Activated CD4-positive, alpha-beta T cell treated with anti-CD3 and anti-CD28 coated beads, Interleukin-2, amount 10 ng/mL, durations not matched to agents 7 days and 5 days (primary cell): Measurements from ENCODE around the gene MCRS1. TPM values are rescaled to one million over a fixed set of nuclear protein-coding genes. Genes with fewer than 3 reads are reported as not detected.
A peak's percentile ranks its signal among the peaks of the same experiment; 100 is the strongest.

Experiments used
- CTCF ChIA-PET: fragments of 350-600 bp; sonication (Branson Sonifier 250); formaldehyde crosslinking; loops from one replicate; lab custom pipeline; 2021; ENCODE audit warnings: antibody characterized with exemption; lab: Charles Lee
- POLR2A ChIA-PET: fragments of 350-600 bp; sonication (Branson Sonifier 250); formaldehyde crosslinking; loops from one replicate; lab custom pipeline; 2021; ENCODE audit warnings: antibody characterized with exemption; lab: Charles Lee
- DNase-seq: peaks from one replicate; pipeline ENCODE4 v3.0.0-alpha.2; 2020
- H3K27ac Mint-ChIP-seq: one replicate; pipeline ENCODE4 v1.8.0; 2021; ENCODE audit warnings: mild to moderate bottlenecking, moderate library complexity, mixed read lengths
- H3K27me3 Mint-ChIP-seq: one replicate; pipeline ENCODE4 v1.8.0; 2021; ENCODE audit warnings: mixed read lengths
- H3K36me3 Mint-ChIP-seq: one replicate; pipeline ENCODE4 v1.8.0; 2021; ENCODE audit warnings: low read depth, mixed read lengths
- H3K4me1 Mint-ChIP-seq: one replicate; pipeline ENCODE4 v1.8.0; 2021; ENCODE audit warnings: mixed read lengths
- H3K4me3 Mint-ChIP-seq: one replicate; pipeline ENCODE4 v1.8.0; 2021; ENCODE audit warnings: mild to moderate bottlenecking, moderate library complexity, mixed read lengths
- H3K9me3 Mint-ChIP-seq: one replicate; pipeline ENCODE4 v1.8.0; 2021; ENCODE audit warnings: mixed read lengths
- total RNA-seq, 2 experiments: library from RNA; stranded (reverse); gene quantifications; one replicate each; pipeline ENCODE4 v1.2.3, GENCODE V29; 2021

The MCRS1 gene
- total RNA-seq, 2 experiments from 2014 or later: 85.3 to 89.2 TPM

DNA sequence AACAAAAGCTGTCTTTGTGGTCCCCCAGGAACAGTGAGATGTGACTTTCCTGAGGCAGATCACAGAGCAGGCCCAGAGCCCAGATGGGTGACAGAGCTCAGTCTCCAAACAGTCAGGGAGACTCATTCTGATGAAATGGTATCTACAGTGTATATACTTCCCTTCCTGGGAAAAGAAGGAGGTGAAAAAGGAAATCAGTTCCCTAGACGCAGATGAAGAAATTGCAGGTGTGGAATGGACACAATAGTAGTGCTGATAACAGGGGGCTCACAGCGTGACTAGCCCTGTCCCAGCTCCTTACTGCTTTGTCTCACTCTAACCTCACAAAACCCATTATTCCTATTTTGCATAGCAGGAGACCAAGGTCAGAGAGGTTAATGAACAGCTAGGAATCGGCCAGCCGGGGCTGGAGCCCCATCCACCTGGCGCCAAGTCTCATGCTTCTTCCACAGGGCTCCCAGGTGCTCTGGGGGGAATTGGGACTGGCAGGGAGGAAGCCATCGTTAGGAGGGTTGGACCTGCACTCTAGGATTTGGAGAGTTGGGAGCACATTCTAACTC, 17.2 kb downstream of the MCRS1 start:
- Mint-ChIP-seq H3K9me3 (no peaks in the 10 kb centered on the region), H3K27me3 (peaks cover 23% of the 10 kb centered on the region), H3K4me1 (peaks cover 7% of the 10 kb centered on the region), H3K36me3 (no peaks in the 10 kb centered on the region), H3K4me3 (no peak overlapping the region), H3K27ac (no peak overlapping the region)
- POLR2A ChIA-PET: no interaction called here
- CTCF ChIA-PET: interaction anchor here (0.8 to 1.9 kb wide), 4 partner anchors 28 to 213 kb away, joined by 3 to 7 read pairs (median 4); no protein-coding TSS in a partner anchor
- DNase-seq: no peak

DNA sequence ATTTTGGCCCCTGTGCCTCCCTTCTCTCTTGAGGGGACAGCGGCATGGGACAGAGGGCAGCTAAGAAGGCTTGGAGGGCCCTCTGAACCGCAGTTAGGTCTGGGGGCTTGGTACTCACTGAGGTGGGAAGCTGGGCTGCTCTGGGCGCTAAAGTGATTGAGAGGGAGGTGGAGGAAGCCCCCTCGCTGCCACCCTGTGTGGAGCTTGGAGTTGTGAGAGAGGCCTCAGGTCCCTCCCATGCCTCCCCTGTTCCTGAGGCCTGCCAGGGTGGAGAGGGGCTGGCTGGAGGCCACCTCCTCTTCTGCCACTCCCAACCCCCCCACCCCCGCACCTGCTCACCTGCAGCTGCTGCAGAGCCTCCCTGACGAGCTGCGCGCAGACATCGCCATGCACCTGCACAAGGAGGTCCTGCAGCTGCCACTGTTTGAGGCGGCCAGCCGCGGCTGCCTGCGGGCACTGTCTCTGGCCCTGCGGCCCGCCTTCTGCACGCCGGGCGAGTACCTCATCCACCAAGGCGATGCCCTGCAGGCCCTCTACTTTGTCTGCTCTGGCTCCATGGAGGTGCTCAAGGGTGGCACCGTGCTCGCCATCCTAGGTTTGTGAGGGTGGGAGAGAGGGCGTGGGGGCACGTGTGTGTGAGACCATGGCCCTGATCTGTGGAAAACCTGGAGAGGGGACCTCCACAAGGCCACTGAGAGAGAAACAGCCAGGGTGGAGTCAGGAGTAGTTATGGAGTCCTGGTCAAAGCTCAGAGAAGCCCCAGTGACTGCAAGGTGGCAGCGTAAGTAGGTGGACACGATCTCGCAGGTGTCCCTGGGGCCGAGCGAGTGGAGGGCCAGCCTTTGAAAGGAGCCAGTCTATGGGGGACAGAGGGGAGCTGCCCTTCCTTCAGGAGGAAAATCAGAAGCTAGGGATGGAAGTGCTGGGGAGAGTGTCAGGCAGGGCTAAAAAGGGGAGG, 17.9 kb downstream of the MCRS1 start:
- Mint-ChIP-seq H3K4me3 (no peak overlapping the region), H3K27me3 (peaks cover 24% of the 10 kb centered on the region), H3K36me3 (no peaks in the 10 kb centered on the region), H3K27ac (no peak overlapping the region), H3K9me3 (no peaks in the 10 kb centered on the region), H3K4me1 (peaks cover 7% of the 10 kb centered on the region)
- ChIA-PET CTCF (interaction anchor here (0.6 to 1.9 kb wide), 4 partner anchors 13 to 212 kb away, joined by 3 to 7 read pairs (median 3); no protein-coding TSS in a partner anchor), POLR2A (no interaction called here)
- DNase-seq: no peak

DNA sequence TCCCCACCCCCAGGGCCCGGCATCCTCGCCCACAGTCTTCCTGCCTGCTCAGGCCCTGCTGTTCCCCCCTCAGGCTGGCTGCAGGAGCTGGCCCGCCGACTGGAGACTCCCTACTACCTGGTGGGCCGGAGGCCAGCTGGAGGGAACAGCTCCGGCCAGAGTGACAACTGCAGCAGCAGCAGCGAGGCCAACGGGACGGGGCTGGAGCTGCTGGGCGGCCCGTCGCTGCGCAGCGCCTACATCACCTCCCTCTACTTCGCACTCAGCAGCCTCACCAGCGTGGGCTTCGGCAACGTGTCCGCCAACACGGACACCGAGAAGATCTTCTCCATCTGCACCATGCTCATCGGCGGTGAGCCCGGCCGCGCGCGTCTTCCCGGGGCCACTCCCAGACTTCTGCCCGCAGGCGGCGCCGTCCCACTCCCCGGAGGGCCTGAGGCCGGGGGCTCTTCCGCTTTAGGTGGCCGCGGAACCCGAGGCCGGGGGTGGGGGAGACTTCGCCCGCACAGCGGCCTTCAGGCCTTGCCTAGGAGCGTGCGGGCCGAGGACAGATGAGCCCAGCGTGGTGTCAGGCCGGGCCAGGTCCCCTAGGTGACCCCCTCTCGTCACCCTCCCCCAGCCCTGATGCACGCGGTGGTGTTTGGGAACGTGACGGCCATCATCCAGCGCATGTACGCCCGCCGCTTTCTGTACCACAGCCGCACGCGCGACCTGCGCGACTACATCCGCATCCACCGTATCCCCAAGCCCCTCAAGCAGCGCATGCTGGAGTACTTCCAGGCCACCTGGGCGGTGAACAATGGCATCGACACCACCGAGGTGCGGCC, 18.9 kb downstream of the MCRS1 start:
- Mint-ChIP-seq H3K4me3 (peak overlapping the region; percentile 55), H3K4me1 (peaks cover 7% of the 10 kb centered on the region), H3K27ac (peak overlapping the region; percentile 65)

DNA sequence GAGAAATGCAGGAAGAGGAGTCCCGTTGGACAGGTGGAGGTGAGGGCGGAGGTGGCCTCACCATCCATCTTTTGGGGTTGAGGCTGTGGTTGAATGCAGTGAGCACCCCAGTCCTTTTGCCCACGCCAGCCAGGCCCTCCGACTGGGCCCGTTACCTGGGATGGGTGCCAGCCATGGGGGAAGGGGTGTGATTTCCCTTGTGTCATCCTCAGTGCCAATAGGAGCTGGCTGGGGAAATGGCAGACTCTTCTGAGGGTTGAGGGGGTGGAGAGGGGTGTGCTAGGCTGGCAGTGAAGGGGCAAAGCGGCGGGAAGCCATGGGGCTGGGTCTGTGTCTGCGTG, 19.5 kb downstream of the MCRS1 start:
- Mint-ChIP-seq H3K27me3 (peaks cover 29% of the 10 kb centered on the region), H3K4me3 (peak overlapping the region; percentile 39), H3K4me1 (peaks cover 5% of the 10 kb centered on the region), H3K36me3 (no peaks in the 10 kb centered on the region), H3K9me3 (no peaks in the 10 kb centered on the region), H3K27ac (no peak overlapping the region)
- POLR2A ChIA-PET: no interaction called here
- DNase-seq: no peak
- CTCF ChIA-PET: interaction anchor here (0.9 to 1.4 kb wide), 3 partner anchors 23 to 340 kb away, joined by 3 to 4 read pairs (median 3); no protein-coding TSS in a partner anchor

More for the DNA sequence above, 18.9 kb downstream of the MCRS1 start:
- Mint-ChIP-seq H3K27me3 (peaks cover 29% of the 10 kb centered on the region), H3K9me3 (no peaks in the 10 kb centered on the region), H3K36me3 (no peaks in the 10 kb centered on the region)
- CTCF ChIA-PET: interaction anchor here (0.6 to 1.4 kb wide), 3 partner anchors 12 to 183 kb away, joined by 3 read pairs; no protein-coding TSS in a partner anchor
- POLR2A ChIA-PET: no interaction called here
- no peak for DNase-seq

DNA sequence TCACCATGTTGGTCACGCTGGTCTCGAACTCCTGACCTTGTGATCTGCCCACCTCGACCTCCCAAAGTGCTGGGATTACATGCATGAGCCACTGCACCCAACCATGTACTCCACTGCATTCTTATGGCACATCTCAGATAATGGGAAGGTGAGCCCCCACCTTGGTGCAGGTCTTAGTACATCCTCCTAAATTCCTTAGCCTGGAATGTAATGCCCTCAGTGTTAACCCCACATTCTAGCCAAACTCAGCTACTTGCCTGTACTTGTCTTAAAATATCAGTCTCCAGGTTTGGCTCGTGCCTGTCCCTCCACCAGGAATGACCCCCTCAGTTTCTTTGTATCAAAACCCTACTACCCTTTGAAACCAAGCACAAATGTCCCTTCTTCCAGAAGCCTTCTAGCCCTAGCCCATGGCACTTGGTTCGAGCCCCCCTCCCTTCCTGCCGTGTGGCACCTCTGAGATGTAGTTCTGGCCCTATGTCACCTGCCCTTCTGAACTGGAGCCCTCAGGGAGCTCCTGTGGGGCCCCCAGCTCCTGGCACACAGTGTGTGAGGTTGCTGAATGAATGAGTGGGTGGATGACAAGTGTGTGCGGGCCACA, 20.8 kb downstream of the MCRS1 start:
- no peaks in the 10 kb centered on the region for H3K36me3 Mint-ChIP-seq
- CTCF ChIA-PET: interaction anchor here (0.7 kb wide), 1 partner anchor 312 kb away, joined by 3 read pairs; no protein-coding TSS in a partner anchor
- peaks cover 14% of the 10 kb centered on the region for H3K4me1 Mint-ChIP-seq
- no peak overlapping the region for H3K4me3 Mint-ChIP-seq
- no peak overlapping the region for H3K27ac Mint-ChIP-seq
- H3K9me3 Mint-ChIP-seq: no peaks in the 10 kb centered on the region
- POLR2A ChIA-PET: no interaction called here
- no peak for DNase-seq
- peaks cover 29% of the 10 kb centered on the region for H3K27me3 Mint-ChIP-seq

DNA sequence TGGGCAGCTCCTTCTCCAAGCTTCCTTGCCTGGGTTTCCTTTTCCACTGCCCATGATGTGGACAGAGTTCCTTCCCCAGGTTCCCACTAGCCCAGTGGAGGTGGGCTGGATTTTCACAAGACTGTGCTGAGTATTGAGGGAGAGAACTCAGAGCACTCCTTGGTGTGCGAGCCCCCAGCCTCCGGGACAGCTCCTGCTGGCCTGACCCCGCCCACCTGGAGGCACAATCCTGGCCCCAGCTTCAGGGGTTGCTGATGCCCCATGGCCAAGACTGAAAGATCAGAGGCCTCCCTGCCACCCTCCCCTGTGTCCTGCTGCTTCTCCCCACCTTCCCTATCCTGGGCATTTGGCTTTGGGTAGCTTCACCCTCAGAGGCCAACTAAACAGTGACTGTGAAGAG, 21.5 kb downstream of the MCRS1 start:
- H3K9me3 Mint-ChIP-seq: no peaks in the 10 kb centered on the region
- no peaks in the 10 kb centered on the region for H3K36me3 Mint-ChIP-seq
- no peak for DNase-seq
- H3K27me3 Mint-ChIP-seq: peaks cover 29% of the 10 kb centered on the region
- H3K4me1 Mint-ChIP-seq: peaks cover 16% of the 10 kb centered on the region
- CTCF ChIA-PET: interaction anchor here (0.8 kb wide), 2 partner anchors 34 to 112 kb away, joined by 3 to 4 read pairs; no protein-coding TSS in a partner anchor
- POLR2A ChIA-PET: no interaction called here
- no peak overlapping the region for H3K27ac Mint-ChIP-seq
- no peak overlapping the region for H3K4me3 Mint-ChIP-seq

DNA sequence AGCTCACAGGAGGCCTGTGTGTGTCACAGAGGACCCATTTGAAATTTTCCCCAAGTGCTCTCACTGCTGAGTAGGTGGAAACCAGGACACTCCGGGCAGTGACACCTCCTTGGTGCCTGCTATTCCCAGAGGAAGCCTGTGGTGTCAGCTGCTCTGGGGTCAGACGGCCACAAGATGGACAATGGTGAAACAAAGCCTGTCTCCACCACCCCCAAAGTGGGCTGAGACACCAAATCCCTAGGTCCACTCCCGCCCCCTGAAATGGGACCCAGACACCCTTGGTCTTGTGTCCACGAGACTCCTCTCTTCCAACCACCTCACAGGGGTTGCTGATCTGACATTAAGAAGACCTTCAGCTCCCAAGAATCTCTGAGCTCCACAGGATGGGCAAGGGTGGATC, 22.1 kb downstream of the MCRS1 start:
- POLR2A ChIA-PET: no interaction called here
- H3K4me1 Mint-ChIP-seq: peaks cover 22% of the 10 kb centered on the region

DNA sequence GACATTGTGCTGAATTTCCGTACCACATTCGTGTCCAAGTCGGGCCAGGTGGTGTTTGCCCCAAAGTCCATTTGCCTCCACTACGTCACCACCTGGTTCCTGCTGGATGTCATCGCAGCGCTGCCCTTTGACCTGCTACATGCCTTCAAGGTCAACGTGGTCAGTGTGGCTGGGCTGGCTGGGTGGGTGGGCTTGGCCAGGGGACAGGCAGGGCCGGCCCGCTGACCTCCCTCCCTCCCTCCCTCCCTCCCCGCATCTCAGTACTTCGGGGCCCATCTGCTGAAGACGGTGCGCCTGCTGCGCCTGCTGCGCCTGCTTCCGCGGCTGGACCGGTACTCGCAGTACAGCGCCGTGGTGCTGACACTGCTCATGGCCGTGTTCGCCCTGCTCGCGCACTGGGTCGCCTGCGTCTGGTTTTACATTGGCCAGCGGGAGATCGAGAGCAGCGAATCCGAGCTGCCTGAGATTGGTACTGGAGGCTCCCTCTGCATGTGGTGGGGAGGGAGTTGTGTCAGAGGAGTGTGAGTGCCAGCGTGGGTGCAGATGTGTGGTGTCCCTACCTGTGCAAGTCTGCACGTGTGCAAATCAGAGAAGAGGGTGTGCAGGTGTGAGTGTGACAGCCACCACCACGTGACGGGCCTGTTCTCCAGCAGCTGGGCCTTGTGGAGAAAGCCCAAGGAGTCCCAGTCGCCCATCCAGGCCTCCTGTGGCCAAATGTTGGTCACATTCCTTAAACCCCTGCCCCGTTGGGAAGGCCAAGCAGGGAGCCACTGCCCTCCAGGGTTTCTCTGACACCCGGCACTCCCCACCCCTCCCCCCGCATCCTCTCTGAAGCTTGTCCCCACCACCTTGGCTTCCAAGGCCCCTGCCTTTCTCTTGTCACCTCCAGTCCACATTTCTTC, 23.8 kb downstream of the MCRS1 start:
- no peaks in the 10 kb centered on the region for H3K9me3 Mint-ChIP-seq
- no peaks in the 10 kb centered on the region for H3K36me3 Mint-ChIP-seq
- peaks cover 35% of the 10 kb centered on the region for H3K4me1 Mint-ChIP-seq
- no peak overlapping the region for H3K27ac Mint-ChIP-seq
- H3K27me3 Mint-ChIP-seq: peaks cover 40% of the 10 kb centered on the region
- ChIA-PET CTCF (no interaction called here), POLR2A (no interaction called here)
- no peak overlapping the region for H3K4me3 Mint-ChIP-seq
- DNase-seq: no peak

More for the DNA sequence above, 22.1 kb downstream of the MCRS1 start:
- Mint-ChIP-seq H3K9me3 (no peaks in the 10 kb centered on the region), H3K27ac (no peak overlapping the region), H3K27me3 (peaks cover 35% of the 10 kb centered on the region), H3K36me3 (no peaks in the 10 kb centered on the region), H3K4me3 (no peak overlapping the region)
- CTCF ChIA-PET: interaction anchor here (0.8 kb wide), 2 partner anchors 35 to 113 kb away, joined by 3 to 4 read pairs; no protein-coding TSS in a partner anchor
- no peak for DNase-seq

DNA sequence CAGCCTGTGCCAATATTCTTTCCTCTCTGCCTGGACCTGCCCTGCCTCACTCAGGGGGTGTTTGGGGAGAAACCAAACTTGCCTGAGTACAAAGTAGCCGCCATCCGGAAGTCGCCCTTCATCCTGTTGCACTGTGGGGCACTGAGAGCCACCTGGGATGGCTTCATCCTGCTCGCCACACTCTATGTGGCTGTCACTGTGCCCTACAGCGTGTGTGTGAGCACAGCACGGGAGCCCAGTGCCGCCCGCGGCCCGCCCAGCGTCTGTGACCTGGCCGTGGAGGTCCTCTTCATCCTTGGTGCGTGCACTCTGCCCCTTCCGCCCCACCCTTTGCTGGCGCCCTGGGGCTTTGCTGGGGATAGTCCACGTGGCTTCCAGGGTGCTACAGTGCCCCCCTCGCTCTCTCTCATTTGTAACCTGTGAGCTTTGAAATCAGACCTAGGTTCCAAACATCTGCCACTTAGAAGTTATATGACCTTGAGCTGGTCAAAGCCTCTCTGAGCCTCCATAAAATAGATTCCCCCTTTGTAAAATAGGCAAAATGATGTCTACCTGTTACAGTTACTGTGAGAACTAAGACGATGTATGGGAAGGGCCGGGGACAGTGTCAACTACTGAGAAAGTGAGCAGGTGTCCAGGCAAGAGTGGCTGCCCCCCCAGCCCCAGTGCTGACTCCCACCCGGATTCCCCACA, 24.6 kb downstream of the MCRS1 start:
- peaks cover 32% of the 10 kb centered on the region for H3K4me1 Mint-ChIP-seq
- peaks cover 39% of the 10 kb centered on the region for H3K27me3 Mint-ChIP-seq
- ChIA-PET CTCF (no interaction called here), POLR2A (no interaction called here)
- H3K9me3 Mint-ChIP-seq: no peaks in the 10 kb centered on the region
- H3K36me3 Mint-ChIP-seq: no peaks in the 10 kb centered on the region
- no peak for DNase-seq
- no peak overlapping the region for H3K4me3 Mint-ChIP-seq
- peak overlapping the region; percentile 74 for H3K27ac Mint-ChIP-seq

DNA sequence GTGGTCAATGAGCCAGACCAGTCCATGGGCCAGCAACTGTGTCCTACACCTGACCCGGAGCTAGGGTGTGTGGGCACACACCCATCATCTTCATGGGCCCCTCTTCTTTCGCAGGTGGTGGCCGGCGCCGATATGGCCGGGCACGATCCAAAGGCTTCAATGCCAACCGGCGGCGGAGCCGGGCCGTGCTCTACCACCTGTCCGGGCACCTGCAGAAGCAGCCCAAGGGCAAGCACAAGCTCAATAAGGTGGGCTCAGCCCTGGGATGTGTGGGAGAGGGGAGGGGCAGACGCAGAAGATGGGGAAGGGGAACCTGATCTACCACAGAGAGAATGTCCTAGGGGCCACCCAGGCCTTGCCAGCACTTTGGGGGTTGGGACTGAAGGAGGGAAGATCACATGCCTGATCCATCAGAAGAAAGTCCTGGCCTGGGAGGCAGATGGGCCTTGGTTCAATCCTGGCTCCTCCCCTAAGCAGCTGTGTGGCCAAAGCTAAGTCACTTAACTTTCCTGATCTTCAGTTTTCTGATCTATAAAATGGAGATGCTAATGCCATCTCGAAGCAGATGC, 25.3 kb downstream of the MCRS1 start:
- Mint-ChIP-seq H3K9me3 (no peaks in the 10 kb centered on the region), H3K4me3 (no peak overlapping the region), H3K4me1 (peaks cover 33% of the 10 kb centered on the region), H3K27me3 (peaks cover 39% of the 10 kb centered on the region), H3K36me3 (no peaks in the 10 kb centered on the region), H3K27ac (peak overlapping the region; percentile 74)
- ChIA-PET POLR2A (no interaction called here), CTCF (interaction anchor here (1.1 kb wide), 1 partner anchor 195 kb away, joined by 3 read pairs; no protein-coding TSS in a partner anchor)
- DNase-seq: no peak
